Stimulated activated naive CD8-positive, alpha-beta T cell treated with anti-CD3 and anti-CD28 coated beads, Interleukin-15, Interleukin-2, amounts not matched to agents 100 ng/mL and 50 ng/mL, for 24 hours (primary cell): Measurements from ENCODE around the gene NUDT11.

Experiments used
- H3K27ac Mint-ChIP-seq: one replicate; pipeline ENCODE4 v1.8.0; 2021; ENCODE audit warnings: mild to moderate bottlenecking, mixed read lengths
- H3K27me3 Mint-ChIP-seq: one replicate; pipeline ENCODE4 v1.8.0; 2021; ENCODE audit warnings: mixed read lengths
- H3K36me3 Mint-ChIP-seq: one replicate; pipeline ENCODE4 v1.8.0; 2021; ENCODE audit warnings: low read depth, mixed read lengths
- H3K4me1 Mint-ChIP-seq: one replicate; pipeline ENCODE4 v1.8.0; 2021; ENCODE audit warnings: low read depth, mixed read lengths
- H3K4me3 Mint-ChIP-seq: one replicate; pipeline ENCODE4 v1.8.0; 2021; ENCODE audit warnings: mild to moderate bottlenecking, mixed read lengths
- H3K9me3 Mint-ChIP-seq: one replicate; pipeline ENCODE4 v1.8.0; 2021; ENCODE audit warnings: mixed read lengths

The NUDT11 gene

GRCh38 chrX:51440365-51440764 is 56.0 kb downstream of the NUDT11 start:
- H3K4me1 Mint-ChIP-seq = no peaks in the 10 kb centered on the region
- H3K4me3 Mint-ChIP-seq = no peak overlapping the region
- H3K36me3 Mint-ChIP-seq = no peaks in the 10 kb centered on the region
- H3K27me3 Mint-ChIP-seq = no peaks in the 10 kb centered on the region
- H3K9me3 Mint-ChIP-seq = peaks cover 4% of the 10 kb centered on the region
- H3K27ac Mint-ChIP-seq = no peak overlapping the region
